GM18517 (cell line): Measurements from ENCODE around the gene ZNF581.

Experiments used
- ATAC-seq: cut with Tn5 transposase; IDR thresholded peaks from one replicate; pipeline ENCODE4 v1.9.1; 2021; ENCODE audit warnings: mild to moderate bottlenecking, moderate library complexity; ENCODE audit not compliant: unreplicated experiment

ZNF581 gene

DNA sequence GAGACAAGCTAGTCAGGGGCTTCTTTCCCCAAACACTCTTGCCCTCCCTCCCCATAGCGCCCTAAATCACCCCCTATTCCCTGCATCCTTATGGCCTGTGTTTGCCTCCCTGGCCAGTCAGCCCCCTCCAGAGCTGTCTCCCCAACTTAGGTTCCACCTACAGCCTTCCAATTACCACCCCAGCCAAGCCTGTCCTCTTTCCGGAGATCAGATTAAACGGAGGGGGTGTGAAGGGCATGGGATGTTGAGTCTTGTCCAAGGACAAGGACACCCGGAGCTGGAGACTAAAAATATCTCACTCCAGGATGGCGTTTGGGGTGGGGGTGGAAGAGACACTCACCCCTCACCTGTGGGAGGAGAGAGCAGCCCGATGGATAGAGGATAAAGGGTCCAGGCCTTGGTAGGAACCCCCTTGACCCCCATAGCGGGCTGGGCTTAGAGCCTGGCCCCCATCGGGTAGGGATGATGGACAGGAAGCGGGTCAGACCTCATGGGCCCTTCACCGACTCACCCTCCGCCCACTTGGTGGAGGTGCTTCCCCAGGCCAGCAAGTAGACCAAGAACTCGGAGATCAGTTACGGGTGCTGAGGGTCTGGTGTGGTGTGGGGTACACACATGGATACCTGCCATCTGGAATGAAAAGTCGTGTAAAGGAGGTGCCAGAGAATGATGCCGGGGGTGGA lies 32.0 kb upstream of the ZNF581 start:
- no peak for ATAC-seq

DNA sequence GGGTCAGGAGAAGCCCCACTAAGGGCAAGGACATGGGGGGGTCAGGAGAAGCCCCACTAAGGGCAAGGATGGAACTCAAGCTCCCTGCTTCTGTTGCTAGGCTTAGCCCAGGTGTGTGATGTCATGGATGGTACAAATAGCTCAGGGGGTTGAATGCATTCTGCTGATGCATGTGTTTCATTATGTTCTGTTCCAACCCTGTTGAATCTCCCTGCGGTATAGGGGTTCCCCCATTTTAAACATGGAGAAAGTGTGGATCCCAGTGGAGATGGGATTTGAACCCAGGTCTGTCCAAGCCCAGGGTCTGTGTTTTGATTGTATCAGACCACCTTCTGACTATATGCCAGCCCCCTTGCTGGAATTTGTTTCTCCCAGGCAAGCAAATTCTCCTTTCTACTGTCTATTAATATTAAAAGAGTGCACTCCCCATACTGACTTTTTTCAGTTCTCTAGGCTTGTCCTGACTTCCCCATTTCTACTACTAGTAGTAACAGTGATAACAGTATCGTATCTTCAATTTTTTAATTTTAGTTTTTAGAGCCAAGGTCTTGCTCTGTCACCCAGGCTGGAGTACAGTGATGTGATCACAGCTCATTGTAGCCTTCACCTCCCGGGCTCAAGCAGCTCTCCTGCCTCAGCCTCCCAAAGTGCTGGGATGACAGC lies 31.3 kb upstream of the ZNF581 start:
- no peak for ATAC-seq

DNA sequence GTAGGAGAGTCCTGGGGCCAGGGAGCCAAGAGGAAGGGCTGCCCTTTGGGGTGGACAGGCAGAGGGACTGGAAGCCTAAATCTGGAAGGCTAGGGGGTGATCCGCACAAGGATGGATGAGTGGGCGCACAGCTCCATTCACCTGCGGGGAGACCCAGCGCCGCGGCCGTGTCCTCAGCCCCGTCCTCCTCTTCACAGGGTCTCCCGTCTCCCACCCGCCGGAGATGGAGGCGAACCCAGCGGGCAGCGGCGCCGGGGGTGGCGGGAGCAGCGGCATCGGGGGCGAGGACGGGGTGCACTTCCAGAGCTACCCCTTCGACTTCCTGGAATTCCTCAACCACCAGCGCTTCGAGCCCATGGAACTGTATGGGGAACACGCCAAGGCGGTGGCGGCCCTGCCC lies 30.1 kb upstream of the ZNF581 start:
- ATAC-seq, result no peak

DNA sequence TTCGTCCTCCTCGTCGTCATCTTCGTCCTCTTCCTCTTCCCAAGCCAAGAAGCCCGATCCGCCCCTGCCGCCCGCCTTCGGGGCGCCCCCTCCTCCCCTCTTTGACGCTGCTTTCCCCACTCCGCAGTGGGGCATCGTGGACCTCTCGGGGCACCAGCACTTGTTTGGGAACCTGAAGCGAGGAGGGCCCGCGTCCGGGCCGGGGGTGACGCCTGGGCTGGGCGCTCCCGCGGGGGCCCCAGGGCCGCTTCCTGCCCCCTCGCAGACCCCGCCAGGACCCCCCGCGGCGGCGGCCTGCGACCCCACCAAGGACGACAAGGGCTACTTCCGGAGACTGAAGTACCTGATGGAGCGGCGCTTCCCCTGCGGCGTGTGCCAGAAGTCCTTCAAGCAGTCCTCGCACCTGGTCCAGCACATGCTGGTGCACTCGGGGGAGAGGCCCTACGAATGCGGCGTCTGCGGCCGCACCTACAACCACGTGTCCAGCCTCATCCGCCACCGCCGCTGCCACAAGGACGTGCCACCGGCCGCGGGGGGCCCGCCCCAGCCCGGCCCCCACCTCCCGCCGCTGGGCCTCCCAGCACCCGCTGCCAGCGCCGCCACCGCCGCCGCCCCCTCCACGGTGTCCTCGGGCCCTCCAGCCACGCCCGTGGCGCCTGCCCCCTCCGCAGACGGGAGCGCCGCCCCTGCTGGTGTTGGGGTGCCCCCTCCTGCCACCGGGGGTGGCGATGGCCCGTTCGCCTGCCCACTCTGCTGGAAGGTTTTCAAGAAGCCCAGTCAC lies 29.3 kb upstream of the ZNF581 start:
- ATAC-seq, result no peak

DNA sequence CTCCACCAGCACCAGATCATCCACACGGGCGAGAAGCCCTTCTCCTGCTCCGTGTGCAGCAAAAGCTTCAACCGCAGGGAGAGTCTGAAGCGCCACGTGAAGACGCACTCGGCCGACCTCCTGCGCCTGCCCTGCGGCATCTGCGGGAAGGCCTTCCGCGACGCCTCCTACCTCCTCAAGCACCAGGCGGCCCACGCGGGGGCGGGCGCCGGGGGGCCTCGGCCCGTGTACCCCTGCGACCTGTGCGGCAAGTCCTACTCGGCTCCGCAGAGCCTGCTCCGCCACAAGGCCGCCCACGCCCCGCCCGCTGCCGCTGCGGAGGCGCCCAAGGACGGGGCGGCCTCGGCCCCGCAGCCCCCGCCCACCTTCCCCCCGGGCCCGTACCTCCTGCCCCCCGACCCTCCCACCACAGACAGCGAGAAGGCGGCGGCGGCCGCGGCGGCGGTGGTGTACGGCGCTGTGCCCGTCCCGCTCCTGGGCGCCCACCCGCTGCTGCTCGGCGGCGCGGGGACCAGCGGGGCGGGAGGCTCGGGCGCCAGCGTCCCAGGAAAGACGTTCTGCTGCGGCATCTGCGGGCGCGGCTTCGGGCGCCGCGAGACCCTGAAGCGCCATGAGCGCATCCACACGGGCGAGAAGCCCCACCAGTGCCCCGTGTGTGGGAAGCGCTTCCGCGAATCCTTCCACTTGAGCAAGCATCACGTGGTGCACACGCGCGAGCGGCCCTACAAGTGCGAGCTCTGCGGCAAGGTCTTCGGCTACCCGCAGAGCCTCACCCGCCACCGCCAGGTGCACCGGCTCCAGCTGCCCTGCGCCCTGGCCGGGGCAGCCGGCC lies 28.5 kb upstream of the ZNF581 start:
- ATAC-seq, result no peak

DNA sequence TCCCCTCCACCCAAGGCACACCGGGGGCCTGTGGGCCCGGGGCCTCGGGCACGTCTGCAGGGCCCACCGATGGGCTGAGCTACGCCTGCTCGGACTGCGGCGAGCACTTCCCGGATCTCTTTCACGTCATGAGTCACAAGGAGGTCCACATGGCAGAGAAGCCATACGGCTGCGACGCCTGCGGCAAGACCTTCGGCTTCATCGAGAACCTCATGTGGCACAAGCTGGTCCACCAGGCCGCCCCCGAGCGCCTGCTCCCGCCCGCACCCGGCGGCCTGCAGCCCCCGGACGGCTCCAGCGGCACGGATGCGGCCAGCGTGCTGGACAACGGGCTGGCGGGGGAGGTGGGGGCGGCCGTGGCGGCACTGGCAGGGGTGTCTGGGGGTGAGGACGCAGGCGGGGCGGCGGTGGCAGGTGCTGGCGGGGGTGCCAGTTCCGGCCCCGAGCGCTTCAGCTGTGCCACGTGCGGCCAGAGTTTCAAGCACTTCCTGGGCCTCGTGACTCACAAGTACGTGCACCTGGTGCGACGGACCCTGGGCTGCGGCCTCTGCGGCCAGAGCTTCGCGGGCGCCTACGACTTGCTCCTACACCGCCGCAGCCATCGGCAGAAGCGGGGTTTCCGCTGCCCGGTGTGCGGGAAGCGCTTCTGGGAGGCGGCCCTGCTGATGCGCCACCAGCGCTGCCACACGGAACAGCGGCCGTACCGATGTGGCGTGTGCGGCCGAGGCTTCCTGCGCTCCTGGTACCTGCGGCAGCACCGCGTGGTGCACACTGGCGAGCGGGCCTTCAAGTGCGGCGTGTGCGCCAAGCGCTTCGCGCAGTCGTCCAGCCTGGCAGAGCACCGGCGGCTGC lies 27.7 kb upstream of the ZNF581 start:
- no peak for ATAC-seq

DNA sequence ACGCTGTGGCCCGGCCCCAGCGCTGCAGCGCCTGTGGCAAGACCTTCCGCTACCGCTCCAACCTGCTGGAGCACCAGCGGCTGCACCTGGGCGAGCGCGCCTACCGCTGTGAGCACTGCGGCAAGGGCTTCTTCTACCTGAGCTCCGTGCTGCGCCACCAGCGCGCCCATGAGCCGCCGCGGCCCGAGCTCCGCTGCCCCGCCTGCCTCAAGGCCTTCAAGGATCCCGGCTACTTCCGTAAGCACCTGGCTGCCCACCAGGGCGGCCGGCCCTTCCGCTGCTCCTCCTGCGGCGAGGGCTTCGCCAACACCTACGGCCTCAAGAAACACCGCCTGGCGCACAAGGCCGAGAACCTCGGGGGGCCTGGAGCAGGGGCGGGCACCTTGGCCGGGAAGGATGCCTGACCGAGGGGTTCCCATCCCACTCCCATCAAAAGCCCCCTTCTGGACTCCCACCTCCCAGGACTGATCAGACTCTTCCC lies 27.0 kb upstream of the ZNF581 start:
- no peak for ATAC-seq

DNA sequence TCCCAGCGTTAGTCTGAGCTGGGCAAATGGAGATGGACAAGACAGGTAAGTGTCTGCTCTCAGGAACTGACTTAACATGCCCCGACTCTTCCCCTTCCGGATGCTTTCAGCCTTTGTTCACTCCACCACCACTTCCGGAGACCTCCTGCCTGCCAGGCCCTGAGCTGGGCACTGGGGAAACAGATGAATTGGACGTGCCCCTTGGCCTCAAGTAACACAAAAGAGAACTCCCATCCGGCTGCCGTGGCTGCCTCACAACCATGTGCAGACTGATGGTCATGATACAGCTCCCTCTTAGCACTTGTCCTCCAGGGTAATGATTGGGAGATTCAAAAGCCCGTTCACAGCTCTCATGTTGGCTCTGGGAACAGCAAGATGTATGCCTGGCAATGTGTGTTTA lies 26.0 kb upstream of the ZNF581 start:
- no peak for ATAC-seq

DNA sequence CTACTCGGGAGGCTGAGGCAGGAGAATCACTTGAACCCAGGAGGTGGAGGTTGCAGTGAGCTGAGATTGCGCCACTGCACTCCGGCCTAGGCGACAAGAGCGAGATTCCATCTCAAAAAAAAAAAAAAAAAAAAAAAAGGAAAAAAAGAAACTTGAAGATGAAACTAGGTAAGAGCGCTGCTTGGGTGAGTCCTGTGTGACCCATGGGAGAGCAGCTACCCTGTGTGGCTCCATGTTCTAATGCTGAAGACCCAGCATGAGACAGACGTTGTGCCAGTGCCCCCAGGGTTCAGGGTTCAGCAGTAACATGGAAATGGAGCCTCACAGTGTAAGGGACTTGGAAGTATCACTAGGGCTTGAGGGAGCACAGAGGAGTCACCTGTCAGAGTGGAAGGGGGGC lies 25.0 kb upstream of the ZNF581 start:
- ATAC-seq, result no peak

DNA sequence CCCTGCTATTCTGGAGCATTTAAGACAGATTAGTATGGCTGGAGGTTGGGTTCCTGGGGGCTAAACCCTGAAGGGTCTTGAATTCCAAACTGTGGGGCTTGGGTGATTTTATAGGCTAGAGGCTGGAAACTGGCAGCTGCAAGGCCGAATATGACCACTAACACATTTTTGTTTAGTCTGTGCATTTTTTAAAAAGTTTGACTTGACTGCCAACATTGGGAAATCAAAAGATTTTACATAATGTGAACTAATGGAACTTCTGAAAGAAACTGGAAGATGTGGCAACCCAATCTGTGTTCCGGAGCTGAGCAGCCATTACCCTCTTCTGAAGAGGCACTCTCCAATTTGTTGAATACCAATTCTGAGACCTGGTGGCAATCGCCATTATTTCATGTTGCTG lies 24.2 kb upstream of the ZNF581 start:
- no peak for ATAC-seq

DNA sequence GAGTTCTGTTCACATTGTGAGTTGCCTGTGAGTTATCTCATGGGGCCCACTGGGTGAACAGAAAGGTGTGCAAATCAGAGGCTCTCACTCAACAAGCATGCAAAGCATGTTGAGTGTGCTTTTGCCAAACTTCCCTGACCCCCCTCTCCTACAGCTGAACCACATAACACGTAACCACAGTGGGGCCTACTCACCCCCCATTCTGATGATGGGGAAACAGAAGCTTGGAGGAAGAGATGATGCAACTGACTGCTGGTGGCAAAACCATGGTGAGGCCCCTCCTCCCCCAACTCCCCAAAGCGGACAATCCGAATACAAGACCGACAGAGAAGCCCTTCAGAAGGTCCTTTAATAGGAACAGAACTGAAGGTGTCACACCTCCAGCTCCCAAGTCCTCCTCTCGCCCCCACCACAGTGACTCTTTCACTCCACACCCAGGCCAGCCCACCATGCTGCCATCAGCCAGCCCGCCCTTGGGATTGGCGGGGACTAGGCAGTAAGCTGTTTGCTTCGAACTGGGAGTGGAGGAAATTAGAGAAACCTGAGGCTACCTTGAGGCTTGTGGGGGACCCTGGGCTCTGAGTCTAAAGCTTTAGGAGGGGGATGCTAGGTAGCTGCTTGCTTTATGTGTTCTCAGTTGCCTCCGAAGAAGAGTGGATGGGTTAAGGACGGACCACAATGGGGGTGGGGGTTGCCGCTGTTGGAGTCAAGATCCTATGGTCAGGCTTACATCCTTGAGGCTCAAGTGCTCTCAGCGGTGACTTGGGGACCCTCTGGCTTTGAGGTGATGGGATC lies 22.8 kb upstream of the ZNF581 start:
- no peak for ATAC-seq

DNA sequence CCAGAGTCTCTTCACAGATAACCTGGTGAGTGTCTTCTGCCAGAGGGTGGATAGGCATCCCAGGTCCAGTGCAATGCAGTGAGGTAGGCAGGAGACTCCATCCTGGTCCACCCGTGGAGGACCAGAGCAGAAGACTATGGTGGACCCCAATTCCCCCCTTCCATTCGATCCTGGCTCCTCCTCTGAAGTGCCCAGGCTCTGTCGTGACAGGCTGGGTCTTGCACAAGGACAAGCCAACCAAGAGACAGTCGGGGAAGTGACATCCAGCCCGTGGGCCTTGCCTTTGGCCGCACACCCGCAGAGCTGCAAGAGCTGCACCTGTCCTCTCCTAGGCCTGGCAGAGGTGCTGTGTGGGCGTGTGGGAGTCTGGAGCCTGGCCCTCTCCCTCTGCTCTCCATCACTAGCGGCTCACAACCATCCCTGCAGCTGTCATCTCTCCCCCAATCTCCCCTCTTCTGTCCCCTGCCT lies 22.2 kb upstream of the ZNF581 start:
- ATAC-seq, result no peak

DNA sequence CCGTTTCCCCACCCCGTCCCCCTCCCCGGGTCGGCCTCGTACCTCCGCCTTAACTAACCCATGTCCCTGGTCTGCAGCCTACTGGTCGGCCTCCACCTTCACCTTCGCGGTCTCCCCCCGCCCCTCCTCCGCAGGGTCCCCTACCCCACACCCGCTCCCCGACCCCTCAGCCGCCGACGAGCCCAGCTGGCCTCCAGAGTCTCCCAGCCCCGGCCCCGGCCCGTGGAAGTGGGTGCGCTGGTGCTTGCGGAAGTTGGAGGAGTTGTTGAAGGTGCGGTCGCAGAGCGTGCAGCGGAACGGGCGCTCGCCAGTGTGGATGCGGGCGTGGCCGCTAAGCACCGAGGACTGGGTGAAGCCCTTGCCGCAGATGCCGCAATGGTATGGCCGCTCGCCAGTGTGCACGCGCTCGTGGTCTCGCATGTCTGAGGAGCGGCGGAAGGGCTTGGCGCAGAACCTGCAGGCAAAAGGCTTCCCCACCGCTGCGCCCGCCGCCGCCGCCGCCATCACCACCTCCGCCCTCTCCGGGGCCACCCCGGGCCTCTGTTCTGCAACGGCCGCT lies 21.7 kb upstream of the ZNF581 start:
- ATAC-seq, result no peak

DNA sequence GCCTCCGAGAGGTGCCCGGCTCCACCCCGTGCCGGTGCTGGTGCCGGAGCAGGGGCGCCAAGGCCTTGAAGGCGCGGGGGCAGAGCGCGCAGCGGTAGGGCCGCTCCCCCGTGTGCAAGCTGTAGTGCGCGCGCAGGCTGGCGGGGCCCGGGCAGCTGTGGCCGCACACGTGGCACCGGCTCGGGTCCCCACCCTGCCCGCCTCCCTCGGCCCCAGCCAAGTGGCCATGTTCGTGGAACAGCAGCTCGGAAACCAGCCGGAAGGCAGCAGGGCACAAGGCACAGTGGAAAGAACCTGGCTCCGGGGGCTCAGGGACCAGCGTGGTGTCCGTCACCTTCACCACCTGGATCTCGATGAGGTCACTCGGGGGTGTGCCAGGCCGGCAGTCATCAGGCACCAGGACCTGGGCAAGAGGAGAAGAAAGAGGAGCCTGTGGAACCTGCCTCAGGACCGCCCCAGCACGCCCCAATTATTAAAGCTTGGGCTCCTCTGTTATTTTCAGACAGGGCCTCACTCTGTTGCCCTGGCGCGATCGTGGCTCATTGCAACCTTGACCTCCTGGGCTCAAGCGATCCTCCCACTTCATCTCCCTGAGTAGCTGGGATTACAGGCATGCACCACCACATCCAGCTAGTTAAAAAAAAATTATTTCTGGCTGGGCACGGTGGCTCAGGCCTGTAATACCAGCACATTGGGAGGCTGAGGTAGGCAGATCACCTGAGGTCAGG lies 21.0 kb upstream of the ZNF581 start:
- no peak for ATAC-seq

DNA sequence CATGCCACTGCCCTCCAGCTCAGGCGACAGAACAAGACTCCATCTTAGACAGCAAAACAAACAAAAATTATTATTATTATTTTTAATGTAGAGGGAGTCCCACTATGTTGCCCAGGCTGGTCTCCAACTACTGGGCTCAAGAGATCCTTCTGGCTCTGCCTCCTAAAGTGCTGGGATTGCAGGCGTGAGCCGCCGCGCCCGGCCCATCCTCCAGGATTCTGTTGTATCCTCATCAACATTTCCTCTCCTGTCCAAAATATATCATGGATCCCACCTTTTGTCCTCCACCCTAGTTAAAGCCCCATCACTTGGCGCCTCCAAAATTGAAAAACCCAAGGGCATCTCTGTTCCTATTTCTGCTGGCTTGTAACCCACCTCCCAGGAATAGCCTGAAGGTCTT lies 20.3 kb upstream of the ZNF581 start:
- ATAC-seq, result no peak

DNA sequence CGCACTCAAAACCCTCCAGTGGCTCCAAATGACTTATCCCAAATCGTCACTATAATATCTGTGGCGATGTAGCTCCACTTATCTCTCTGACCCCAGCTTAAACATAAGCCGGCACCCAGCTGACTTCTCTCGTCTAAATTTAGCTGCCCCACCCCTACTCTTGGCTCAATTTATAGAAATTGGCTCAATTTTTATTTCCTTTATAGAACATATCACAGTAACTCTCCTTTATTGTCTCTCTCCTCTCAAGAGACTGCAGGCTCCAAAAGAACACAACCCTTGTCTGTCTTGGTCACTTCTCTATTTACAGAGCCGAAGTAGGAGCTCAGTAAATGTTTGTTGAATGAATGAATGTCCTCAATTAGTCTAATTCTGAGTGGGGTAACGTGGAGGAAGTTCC lies 19.9 kb upstream of the ZNF581 start:
- no peak for ATAC-seq

DNA sequence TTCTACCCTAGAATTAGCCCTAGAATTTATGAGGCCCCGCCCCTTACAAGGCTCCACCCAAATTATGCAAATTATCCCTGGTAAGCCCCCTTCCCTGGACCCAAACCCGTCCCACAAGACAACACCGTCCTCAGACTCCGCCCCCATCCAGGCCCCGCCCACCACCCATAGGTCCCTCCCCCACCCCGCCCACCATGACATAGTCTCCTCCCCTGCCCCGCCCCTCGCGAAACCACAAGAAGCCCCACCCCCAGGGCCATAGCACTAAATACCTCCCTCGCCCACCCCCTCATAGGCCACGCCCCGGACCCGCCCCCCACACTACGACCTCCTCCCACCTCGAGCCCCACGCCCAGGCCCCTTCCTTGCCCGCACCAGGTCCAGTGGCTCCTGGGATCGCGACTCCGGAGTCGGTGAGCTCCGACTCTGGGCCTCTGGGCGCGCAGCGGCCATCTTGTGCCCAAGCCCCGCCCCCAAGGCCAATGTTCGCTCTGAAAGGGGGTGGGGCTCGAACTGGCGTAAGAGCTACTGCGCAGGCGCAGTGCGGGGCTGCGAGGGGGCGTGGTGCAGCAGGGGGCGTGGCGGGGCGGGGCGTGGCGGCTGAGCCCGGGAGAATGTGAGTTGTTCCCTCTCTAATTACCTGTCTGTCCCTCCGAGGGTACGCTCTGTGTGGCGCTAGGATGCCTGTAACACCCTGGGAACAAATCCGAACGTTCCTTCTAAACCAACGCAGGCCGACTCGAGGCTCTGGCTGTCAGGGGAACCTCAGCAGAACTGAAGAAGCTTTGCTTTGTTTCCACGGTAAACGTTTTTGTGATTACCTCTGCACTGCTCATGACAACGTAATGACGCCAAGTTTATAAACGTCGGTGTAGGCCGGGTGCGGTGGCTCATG lies 19.1 kb upstream of the ZNF581 start, which contains the start of gene ZNF784:
ZNF784 (minus strand) TSS at position 458 of the 895 bp plus-strand sequence; CDS start at position 453, 5 bp downstream.
- ATAC-seq, result no peak
